Stimulated activated CD8-positive, alpha-beta memory T cell treated with anti-CD3 and anti-CD28 coated beads, Interleukin-7, amount 100 ng/mL, for 1 hour (primary cell): ENCODE results near the gene EMILIN2.
"Not testable (repeated sequence)": the region's sequence is repeated elsewhere in the genome, so short reads cannot be mapped to it uniquely, and the experiment has no call there.

Experiments used
- DNase-seq, 2 donors: peaks; one replicate each; pipeline ENCODE4 v3.0.0-alpha.2; 2020; ENCODE audit warnings: low read depth in 2 of 2

EMILIN2 gene

GRCh38 chr18:2915486-2915885 lies 68.7 kb downstream of the EMILIN2 start:
- not testable (repeated sequence) for DNase-seq

- DNase-seq: no peak
Measured at GRCh38 chr18:2916184-2916583, 69.4 kb downstream of the EMILIN2 start.

- no peak for DNase-seq
Measured at GRCh38 chr18:2917259-2918047, 70.6 kb downstream of the EMILIN2 start.

- DNase-seq: no peak
Measured at GRCh38 chr18:2918761-2919550, 72.2 kb downstream of the EMILIN2 start.

GRCh38 chr18:2919600-2919999 lies 72.8 kb downstream of the EMILIN2 start:
- no peak for DNase-seq

- DNase-seq: no peak
Measured at GRCh38 chr18:2920027-2920426, 73.2 kb downstream of the EMILIN2 start.

GRCh38 chr18:2920546-2921343 lies 73.9 kb downstream of the EMILIN2 start:
- no peak for DNase-seq

- no peak for DNase-seq
Measured at GRCh38 chr18:2921778-2922177, 75.0 kb downstream of the EMILIN2 start.

- DNase-seq: no peak
Measured at GRCh38 chr18:2923464-2923863, 76.7 kb downstream of the EMILIN2 start.

GRCh38 chr18:2924920-2925319 lies 78.1 kb downstream of the EMILIN2 start:
- DNase-seq: no peak

- DNase-seq: no peak
Measured at GRCh38 chr18:2926528-2926927, 79.7 kb downstream of the EMILIN2 start.

- DNase-seq: no peak
Measured at GRCh38 chr18:2927745-2928144, 80.9 kb downstream of the EMILIN2 start.

- DNase-seq: no peak
Measured at GRCh38 chr18:2932247-2933181, 85.7 kb downstream of the EMILIN2 start.

- no peak for DNase-seq
Measured at GRCh38 chr18:2933995-2934394, 87.2 kb downstream of the EMILIN2 start.

GRCh38 chr18:2935438-2936192 lies 88.8 kb downstream of the EMILIN2 start:
- no peak for DNase-seq

- no peak for DNase-seq
Measured at GRCh38 chr18:2939317-2939716, 92.5 kb downstream of the EMILIN2 start.

- DNase-seq: no peak
Measured at GRCh38 chr18:2948038-2948437, 101.2 kb downstream of the EMILIN2 start.

- no peak for DNase-seq
Measured at GRCh38 chr18:2952605-2953004, 105.8 kb downstream of the EMILIN2 start.

- no peak for DNase-seq
Measured at GRCh38 chr18:2953935-2954653, 107.3 kb downstream of the EMILIN2 start.
